ENCODE measurements around the gene IRF9. TPM values are rescaled to one million over a fixed set of nuclear protein-coding genes. Genes with fewer than 3 reads are reported as not detected.

The IRF9 gene
- total RNA-seq, 2 experiments from 2014 or later: 112 to 118 TPM

GRCh38 chr14:24130717-24131548 lies 30.1 kb upstream of the IRF9 start:
- no peak overlapping the region for H3K27ac Mint-ChIP-seq
- ATAC-seq (no peak), DNase-seq (no peak)
- H3K27me3 Mint-ChIP-seq: no peaks in the 10 kb centered on the region
- CTCF ChIA-PET: interaction anchor here (0.9 to 4.0 kb wide), 3 partner anchors 15 to 40 kb away, joined by 3 to 21 read pairs (median 5); partner anchors contain the start of genes DCAF11 and NRL
- H3K9me3 Mint-ChIP-seq: no peaks in the 10 kb centered on the region
- H3K4me1 Mint-ChIP-seq (ENCODE audit: low read depth): peaks cover 25% of the 10 kb centered on the region
- intact Hi-C loops (cut with micrococcal nuclease): no loop called here
- TF ChIP-seq CTCF (IDR thresholded peaks at IDR 0.05): no peak
- POLR2A ChIA-PET: interaction anchor here (1.3 to 2.4 kb wide), 3 partner anchors 9 to 17 kb away, joined by 5 to 13 read pairs (median 5); partner anchors contain the start of genes DCAF11, EMC9 and NRL
- no peaks in the 10 kb centered on the region for H3K36me3 Mint-ChIP-seq (ENCODE audit: low read depth)
- no peak overlapping the region for H3K4me3 Mint-ChIP-seq

GRCh38 chr14:24131549-24131966 lies 29.5 kb upstream of the IRF9 start:
- Mint-ChIP-seq H3K4me1 (ENCODE audit: low read depth) (peaks cover 25% of the 10 kb centered on the region), H3K36me3 (ENCODE audit: low read depth) (peaks cover 2% of the 10 kb centered on the region), H3K27ac (peak overlapping the region; percentile 91), H3K9me3 (no peaks in the 10 kb centered on the region), H3K4me3 (no peak overlapping the region), H3K27me3 (no peaks in the 10 kb centered on the region)
- DNase-seq (no peak), ATAC-seq (no peak)
- TF ChIP-seq CTCF (IDR thresholded peaks at IDR 0.05): no peak
- ChIA-PET CTCF (interaction anchor here (1.7 to 5.3 kb wide), 4 partner anchors 10 to 29 kb away, joined by 5 to 29 read pairs (median 13); partner anchors contain the start of genes DCAF11, IRF9 and NRL), POLR2A (interaction anchor here (1.3 to 2.4 kb wide), 5 partner anchors 10 to 33 kb away, joined by 4 to 13 read pairs (median 5); partner anchors contain the start of genes DCAF11, EMC9 and NRL)
- intact Hi-C loops (cut with micrococcal nuclease): no loop called here

GRCh38 chr14:24132061-24132685 lies 28.9 kb upstream of the IRF9 start:
- peak overlapping the region; percentile 46 for H3K4me3 Mint-ChIP-seq
- ATAC-seq (no peak), DNase-seq (peak; percentile 57)
- no peaks in the 10 kb centered on the region for H3K27me3 Mint-ChIP-seq
- ChIA-PET POLR2A (interaction anchor here (0.9 to 2.4 kb wide), 7 partner anchors 8 to 50 kb away, joined by 3 to 13 read pairs (median 4); partner anchors contain the start of genes DCAF11, EMC9, IRF9 and NRL), CTCF (interaction anchor here (0.9 to 5.3 kb wide), 6 partner anchors 9 to 29 kb away, joined by 3 to 29 read pairs (median 5); partner anchors contain the start of genes DCAF11, EMC9, IRF9 and NRL)
- no peaks in the 10 kb centered on the region for H3K9me3 Mint-ChIP-seq
- no peak for TF ChIP-seq CTCF (IDR thresholded peaks at IDR 0.05)
- peaks cover 30% of the 10 kb centered on the region for H3K4me1 Mint-ChIP-seq (ENCODE audit: low read depth)
- H3K27ac Mint-ChIP-seq: peak overlapping the region; percentile 91
- H3K36me3 Mint-ChIP-seq (ENCODE audit: low read depth): peaks cover 8% of the 10 kb centered on the region
- intact Hi-C loops (cut with micrococcal nuclease): no loop called here

- H3K27me3 Mint-ChIP-seq: no peaks in the 10 kb centered on the region
- intact Hi-C loops (cut with micrococcal nuclease): no loop called here
- ATAC-seq (no peak), DNase-seq (no peak)
- H3K9me3 Mint-ChIP-seq: no peaks in the 10 kb centered on the region
- peak overlapping the region; percentile 46 for H3K4me3 Mint-ChIP-seq
- H3K27ac Mint-ChIP-seq: peak overlapping the region; percentile 91
- CTCF ChIA-PET: interaction anchor here (0.9 to 5.3 kb wide), 5 partner anchors 8 to 28 kb away, joined by 3 to 29 read pairs (median 5); partner anchors contain the start of genes DCAF11, EMC9, IRF9 and NRL
- peaks cover 38% of the 10 kb centered on the region for H3K4me1 Mint-ChIP-seq (ENCODE audit: low read depth)
- TF ChIP-seq CTCF (IDR thresholded peaks at IDR 0.05): no peak
- POLR2A ChIA-PET: interaction anchor here (0.9 to 2.4 kb wide), 8 partner anchors 8 to 49 kb away, joined by 3 to 13 read pairs (median 4); partner anchors contain the start of genes DCAF11, EMC9, IRF9 and NRL
- peaks cover 16% of the 10 kb centered on the region for H3K36me3 Mint-ChIP-seq (ENCODE audit: low read depth)
Observed at GRCh38 chr14:24132976-24133375, 28.1 kb upstream of the IRF9 start.
